ENCODE data around the gene MIX23. TPM values are rescaled to one million over a fixed set of nuclear protein-coding genes. Genes with fewer than 3 reads are reported as not detected.

The MIX23 gene
- 10 to 100 TPM; 17.6 to 36.6 TPM for total RNA-seq

GRCh38 chr3:122382888-122383666 is at the start of gene MIX23:
Gene MIX23 (minus strand): TSS chr3:122383231. CDS start chr3:122383224, 7 bp downstream.
- Histone ChIP-seq H3K9me3 (no peaks in the 10 kb centered on the region), H3K27ac (peak within 1 kb of the TSS; percentile 84 to 94 (median 90)), H3K36me3 (replicated peaks in 1 of 2; ENCODE audit: insufficient read depth in 1 of 2, low read depth in 2 of 2) (no peaks in the 10 kb centered on the region), H3K4me1 (peaks cover 37% of the 10 kb centered on the region), H3K4me3 (peak within 1 kb of the TSS; percentile 33 to 78), H3K27me3 (no peaks in the 10 kb centered on the region)
- peak; percentile 84 to 88 (median 85) for DNase-seq
- peak; percentile 79 for ATAC-seq
- TF ChIP-seq POLR2A (IDR thresholded peaks at IDR 0.05) (peak; percentile 18 to 61 (median 41)), CTCF (IDR thresholded peaks at IDR 0.05) (no peak)
- 0 to 1% methylated on average over 21 to 31 of the region's 31 CpGs for WGBS, 2 donors
- intact Hi-C loops (cut with DNase I), result no loop called here

GRCh38 chr3:122430371-122430770 is 47.3 kb upstream of the MIX23 start:
- H3K4me1 ChIP-seq, result no peaks in the 10 kb centered on the region
- H3K4me3 ChIP-seq, result no peak overlapping the region
- H3K27ac ChIP-seq, result no peak overlapping the region
- H3K36me3 ChIP-seq (replicated peaks in 1 of 2; ENCODE audit: insufficient read depth in 1 of 2, low read depth in 2 of 2), result peaks cover 0 to 16% of the 10 kb centered on the region in 2 donors
- H3K27me3 ChIP-seq, result no peaks in the 10 kb centered on the region
- WGBS, 2 donors, result 91 to 92% methylated on average over 2 of the region's 2 CpGs
- TF ChIP-seq POLR2A (IDR thresholded peaks at IDR 0.05) (no peak), CTCF (IDR thresholded peaks at IDR 0.05) (no peak)
- DNase-seq, result no peak
- no peak for ATAC-seq
- no peaks in the 10 kb centered on the region for H3K9me3 ChIP-seq
- intact Hi-C loops (cut with DNase I), result no loop called here

- Histone ChIP-seq H3K36me3 (replicated peaks in 1 of 2; ENCODE audit: insufficient read depth in 1 of 2, low read depth in 2 of 2) (peaks cover 0 to 16% of the 10 kb centered on the region in 2 donors), H3K4me3 (no peak overlapping the region), H3K4me1 (no peaks in the 10 kb centered on the region), H3K9me3 (no peaks in the 10 kb centered on the region), H3K27me3 (no peaks in the 10 kb centered on the region), H3K27ac (peak overlapping the region in 1 of 4 donors; percentile 3)
- DNase-seq (no peak), ATAC-seq (no peak)
- TF ChIP-seq CTCF (IDR thresholded peaks at IDR 0.05), result no peak
- TF ChIP-seq POLR2A (IDR thresholded peaks at IDR 0.05), result no peak
- WGBS, 2 donors, result 35 to 45% methylated on average over 2 of the region's 2 CpGs
- intact Hi-C loops (cut with DNase I), result no loop called here
Observed at GRCh38 chr3:122427857-122428471, 44.9 kb upstream of the MIX23 start.

- no peak for TF ChIP-seq CTCF (IDR thresholded peaks at IDR 0.05)
- no peak for TF ChIP-seq POLR2A (IDR thresholded peaks at IDR 0.05)
Observed at GRCh38 chr3:122421836-122422235, 38.8 kb upstream of the MIX23 start.

More at GRCh38 chr3:122421836-122422235, 38.8 kb upstream of the MIX23 start:
- Histone ChIP-seq H3K27ac (no peak overlapping the region), H3K4me3 (no peak overlapping the region), H3K9me3 (no peaks in the 10 kb centered on the region), H3K4me1 (peaks cover 11% of the 10 kb centered on the region), H3K36me3 (replicated peaks in 1 of 2; ENCODE audit: insufficient read depth in 1 of 2, low read depth in 2 of 2) (peaks cover 0 to 11% of the 10 kb centered on the region in 2 donors), H3K27me3 (no peaks in the 10 kb centered on the region)
- DNase-seq (no peak), ATAC-seq (no peak)
- intact Hi-C loops (cut with DNase I), result no loop called here
- WGBS, 2 donors, result 84 to 95% methylated on average over 2 of the region's 2 CpGs

Measured in body of pancreas (tissue), 4 donors.